Right lobe of liver (tissue), 4 donors: ENCODE data around the gene GRIN2B.

Experiments
- CTCF ChIP-seq, 4 donors: fragments of 200-600 bp in 3 of 4; fragments of 450-650 bp in 1 of 4; IDR thresholded peaks; one replicate each; pipeline versions ENCODE4 v1.5.1 to v1.8.0; 2016 to 2022; ENCODE audit warnings: antibody characterized with exemption in 4 of 4, mild to moderate bottlenecking in 2 of 4
- POLR2A ChIP-seq: fragments of 450-650 bp; IDR thresholded peaks from one replicate; pipeline ENCODE4 v1.6.1; 2017; ENCODE audit warnings: antibody characterized with exemption, mild to moderate bottlenecking
- donor health status: DM: no; HTN: no; CAD: no.
- donor health status: DM: no; HTN: no; CAD: no.
- donor health status: DM: no; HTN: yes; CAD: no.

- no peak for TF ChIP-seq CTCF (IDR thresholded peaks at IDR 0.05)
- no peak for TF ChIP-seq POLR2A
Observed at GRCh38 chr12:13940335-13940865, 41.0 kb downstream of the GRIN2B start.
